Activated CD4-positive, CD25-positive, alpha-beta regulatory T cell treated with anti-CD3 and anti-CD28 coated beads, Interleukin-2, amount 50 U/mL, for 72 hours (primary cell): Measurements from ENCODE around the gene MBTPS1.

Source experiments
- DNase-seq: peaks from one replicate; pipeline ENCODE4 v3.0.0; 2021

The MBTPS1 gene

DNA sequence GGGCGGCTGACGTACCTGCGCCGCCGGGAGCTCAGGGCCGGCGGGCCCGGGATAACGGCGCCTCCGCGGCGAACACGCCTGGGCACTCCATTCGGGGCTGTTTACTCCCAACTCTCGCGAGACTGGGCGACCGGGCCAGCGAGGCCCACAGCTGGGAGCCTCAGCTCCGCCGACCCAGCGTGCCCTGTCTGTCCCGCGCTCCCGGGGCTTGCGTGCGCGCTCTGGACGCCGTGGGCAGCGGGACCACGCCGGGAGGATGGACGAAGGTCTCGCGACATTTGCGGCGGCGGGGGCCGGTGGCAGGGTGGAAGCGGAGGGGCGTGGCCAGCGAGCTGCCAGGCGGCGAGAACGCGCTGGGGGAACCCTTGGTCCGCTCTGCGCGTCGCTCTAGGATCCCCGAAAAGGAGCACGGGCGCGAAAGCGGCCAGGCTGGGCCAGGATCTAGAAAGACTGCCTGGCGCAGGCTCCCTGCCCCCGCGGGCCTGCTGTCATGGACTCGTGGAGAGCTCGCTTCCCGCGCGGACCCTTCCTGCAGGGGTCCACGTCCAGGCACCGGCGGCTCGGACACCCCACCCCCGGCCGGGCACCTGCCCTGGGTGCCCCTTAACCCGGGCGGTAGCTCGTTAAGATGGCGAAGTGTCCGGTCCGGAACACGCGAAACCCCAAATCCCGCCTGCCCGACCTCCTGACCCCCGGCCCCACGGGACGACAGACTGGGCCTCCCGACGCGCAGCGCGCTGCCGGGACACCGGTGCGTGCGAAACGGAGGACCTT is at the start of gene MBTPS1:
MBTPS1 (minus strand) TSS at position 223 of the 774 bp plus-strand sequence. CDS start 15,159 bp downstream, outside the sequence.
- DNase-seq, result peak; percentile 99

DNA sequence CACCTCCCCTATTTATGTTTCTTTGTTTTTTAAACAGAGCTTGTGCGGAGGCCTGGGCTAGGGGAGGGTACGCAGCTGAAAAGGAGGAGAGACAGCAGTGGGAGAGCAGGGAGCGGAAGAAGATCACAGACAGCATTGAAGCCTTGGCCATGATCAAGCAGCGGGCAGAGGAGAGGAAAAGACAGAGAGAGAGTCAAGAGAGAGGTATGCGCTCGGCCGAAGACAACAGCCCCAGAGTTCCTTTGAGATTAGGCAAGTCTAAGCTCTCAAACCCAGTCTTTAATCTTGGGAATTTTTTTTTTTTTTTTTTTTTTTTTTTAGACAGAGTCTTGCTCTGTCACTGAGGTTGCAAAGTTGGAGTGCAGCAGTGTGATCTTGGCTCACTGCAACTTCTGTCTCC is 49.0 kb upstream of the MBTPS1 start:
- no peak for DNase-seq

DNA sequence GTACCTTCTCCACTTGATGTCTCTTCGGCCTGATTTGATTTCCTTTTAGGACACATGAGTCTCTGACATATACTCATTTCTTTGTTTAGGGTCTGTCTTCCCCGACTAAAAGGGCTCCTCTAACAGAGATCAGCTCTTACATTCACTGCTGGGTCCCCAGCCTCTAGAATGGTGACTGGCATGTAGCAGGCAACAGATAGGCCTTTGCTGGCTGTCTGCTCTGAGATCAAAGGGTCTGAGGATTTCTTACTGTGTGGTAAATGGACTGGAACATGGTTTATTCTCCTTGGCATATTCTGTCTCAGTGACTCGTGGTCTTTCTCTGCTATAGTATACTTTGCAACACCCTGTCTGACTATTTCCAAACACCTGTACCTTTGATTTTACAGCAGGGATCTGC is 45.1 kb upstream of the MBTPS1 start:
- no peak for DNase-seq

DNA sequence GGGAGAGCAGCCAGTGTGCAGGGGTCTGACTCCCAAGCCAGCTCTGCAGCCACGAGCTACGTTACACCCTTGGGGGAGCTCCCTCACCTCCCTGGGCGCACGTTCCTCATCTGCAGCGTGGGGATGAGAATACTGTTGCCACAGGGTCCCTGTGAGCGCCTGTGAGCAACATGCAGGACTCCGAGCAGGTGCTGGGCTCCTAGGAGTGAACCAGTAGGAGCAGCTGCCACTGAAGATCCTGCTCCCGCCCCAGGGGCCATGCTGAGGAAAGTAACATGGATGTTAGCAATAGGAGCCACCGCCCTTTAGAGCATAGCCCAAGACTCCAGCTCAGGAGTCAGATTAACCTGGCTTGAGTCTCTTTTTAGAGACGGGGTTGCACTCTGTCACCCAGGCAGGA is 44.3 kb upstream of the MBTPS1 start:
- DNase-seq, result no peak

DNA sequence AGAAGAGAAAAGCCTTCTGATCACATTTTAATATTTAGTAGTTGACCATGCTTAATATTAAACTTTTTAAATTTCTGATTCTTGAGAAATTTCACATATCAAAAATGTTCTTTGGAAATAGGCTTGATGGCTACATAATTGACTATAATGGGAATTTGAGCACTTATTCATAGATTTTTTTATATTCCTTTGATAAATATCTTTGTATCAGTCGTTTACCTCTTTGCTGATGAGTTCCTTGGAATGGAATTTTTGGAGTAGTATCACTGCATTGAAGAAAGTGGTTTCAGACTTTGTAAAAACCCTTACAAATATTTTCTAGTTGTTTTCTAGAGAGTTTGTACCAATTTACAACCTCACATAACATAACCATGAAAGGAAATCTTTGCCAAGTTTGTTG is 43.1 kb upstream of the MBTPS1 start:
- DNase-seq, result no peak

DNA sequence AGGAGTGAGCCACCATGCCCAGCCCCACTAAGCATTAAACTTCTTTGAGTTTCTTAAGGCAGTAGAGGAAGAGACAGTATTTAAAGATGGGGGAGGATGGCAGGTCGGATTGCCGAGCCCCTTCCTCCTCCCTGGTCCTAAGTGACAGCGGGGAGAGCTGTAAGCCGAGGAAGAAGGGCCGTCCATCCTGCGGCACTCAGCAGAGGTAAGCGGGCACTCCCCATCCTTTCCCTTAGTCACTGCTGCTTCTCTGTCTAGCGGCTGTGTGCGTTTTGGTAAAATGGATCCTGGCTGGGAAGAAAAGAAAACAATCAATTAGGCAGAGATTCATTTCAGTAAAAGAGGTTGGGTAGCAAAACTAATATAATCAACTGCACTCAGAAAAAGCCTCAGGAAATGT is 42.3 kb upstream of the MBTPS1 start:
- DNase-seq, result no peak

DNA sequence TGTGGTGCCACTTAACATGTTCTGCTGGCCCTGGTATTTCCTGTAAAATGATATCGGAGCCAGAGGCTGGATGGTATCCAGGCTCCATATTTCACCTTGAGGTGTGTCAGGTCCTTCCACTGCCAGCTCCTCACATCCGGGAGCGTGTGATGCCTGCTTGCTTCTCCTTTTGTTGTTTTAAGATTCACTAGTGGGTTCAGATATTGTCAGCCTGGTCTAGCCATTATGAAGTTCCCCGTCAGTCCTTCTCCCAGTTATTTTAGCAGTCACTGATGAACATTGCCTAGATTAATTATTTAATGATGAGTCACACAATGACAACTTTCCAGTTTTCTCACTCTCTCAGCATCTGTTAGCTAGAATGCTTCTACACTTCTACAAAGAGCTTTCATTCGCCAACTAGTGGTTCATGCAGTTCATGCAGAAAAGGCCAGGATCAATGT is 39.6 kb upstream of the MBTPS1 start:
- no peak for DNase-seq

DNA sequence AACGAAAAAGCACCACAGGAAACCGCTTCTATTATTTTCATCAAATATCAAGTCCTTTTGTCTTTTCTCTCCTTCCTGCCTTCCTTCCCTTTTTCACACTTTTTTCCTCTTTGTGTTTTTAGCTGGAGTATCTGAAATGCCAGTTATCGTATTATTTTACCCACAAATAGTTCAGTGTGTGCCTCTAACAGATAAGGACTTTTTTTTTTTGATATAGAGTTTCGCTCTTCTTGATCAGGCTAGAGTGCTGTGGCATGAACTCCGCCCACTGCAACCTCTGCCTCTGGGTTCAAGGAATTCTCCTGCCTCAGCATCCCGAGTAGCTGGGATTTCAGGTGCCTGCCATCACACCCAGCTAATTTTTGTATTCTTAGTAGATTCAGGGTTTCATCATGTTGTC is 39.0 kb upstream of the MBTPS1 start:
- no peak for DNase-seq

DNA sequence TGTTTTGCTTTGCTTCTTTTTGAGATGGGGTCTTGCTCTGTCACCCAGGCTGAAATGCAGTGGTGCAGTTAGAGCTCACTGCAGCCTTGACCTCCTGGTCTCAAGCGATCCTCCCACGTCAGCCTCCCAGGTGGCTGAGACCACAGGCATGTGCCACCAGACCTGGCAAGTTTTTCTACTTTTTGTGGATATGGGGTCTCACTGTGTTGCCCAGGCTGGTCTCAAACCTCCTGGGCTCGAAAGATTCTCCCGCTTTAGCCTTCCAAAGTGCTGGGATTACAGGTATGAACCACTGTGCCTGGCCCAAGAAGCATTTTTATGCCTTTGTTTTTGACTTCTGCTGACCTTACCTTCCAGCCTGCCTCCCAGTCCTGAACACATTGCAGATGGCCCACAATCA is 38.5 kb upstream of the MBTPS1 start:
- no peak for DNase-seq

DNA sequence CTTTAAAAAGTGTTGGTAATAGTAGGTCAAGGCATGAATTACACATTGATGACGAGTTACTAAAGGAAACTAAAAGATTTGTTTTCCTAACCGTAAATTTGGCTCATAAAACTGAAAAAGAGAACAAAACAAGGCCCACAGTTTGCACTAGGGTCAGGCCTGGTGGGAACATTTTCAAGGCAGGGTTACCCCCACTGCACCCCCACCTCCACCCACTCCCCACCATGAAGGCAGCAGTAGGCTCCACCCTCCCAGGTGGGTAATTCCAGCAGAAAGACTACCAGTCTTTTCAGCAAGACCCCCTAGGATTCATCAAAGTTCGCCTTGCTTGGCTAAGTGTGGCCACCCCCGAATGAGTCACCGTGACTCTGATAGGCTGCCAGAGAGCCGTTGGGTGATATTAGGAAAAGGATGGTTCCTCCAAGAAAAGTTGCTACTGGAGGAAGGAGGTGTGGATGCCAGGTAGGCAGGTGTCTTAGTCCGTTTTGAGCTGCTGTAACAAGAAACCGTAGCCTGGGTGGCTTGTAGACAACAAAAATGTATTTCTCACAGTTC is 37.0 kb upstream of the MBTPS1 start:
- DNase-seq, result no peak

DNA sequence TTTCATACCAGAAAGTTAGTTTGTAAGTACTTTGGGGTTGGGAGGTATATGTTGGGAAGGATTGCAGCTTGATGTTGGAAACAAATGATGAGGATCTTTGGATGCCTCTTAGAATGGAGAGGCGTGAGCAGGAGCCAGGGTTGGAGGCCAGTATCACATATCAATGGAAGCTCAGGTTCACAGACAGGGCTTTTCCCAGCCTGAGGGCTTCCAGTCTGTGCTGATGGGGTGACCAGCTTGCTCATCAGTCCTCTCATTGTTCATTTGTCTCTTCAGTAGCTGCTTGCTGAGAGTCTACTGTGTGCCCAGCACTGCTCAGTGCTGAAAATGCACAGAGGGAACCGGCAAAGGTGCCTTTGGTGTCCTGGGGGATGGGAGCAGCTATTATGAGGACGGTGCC is 34.2 kb upstream of the MBTPS1 start:
- DNase-seq, result no peak

DNA sequence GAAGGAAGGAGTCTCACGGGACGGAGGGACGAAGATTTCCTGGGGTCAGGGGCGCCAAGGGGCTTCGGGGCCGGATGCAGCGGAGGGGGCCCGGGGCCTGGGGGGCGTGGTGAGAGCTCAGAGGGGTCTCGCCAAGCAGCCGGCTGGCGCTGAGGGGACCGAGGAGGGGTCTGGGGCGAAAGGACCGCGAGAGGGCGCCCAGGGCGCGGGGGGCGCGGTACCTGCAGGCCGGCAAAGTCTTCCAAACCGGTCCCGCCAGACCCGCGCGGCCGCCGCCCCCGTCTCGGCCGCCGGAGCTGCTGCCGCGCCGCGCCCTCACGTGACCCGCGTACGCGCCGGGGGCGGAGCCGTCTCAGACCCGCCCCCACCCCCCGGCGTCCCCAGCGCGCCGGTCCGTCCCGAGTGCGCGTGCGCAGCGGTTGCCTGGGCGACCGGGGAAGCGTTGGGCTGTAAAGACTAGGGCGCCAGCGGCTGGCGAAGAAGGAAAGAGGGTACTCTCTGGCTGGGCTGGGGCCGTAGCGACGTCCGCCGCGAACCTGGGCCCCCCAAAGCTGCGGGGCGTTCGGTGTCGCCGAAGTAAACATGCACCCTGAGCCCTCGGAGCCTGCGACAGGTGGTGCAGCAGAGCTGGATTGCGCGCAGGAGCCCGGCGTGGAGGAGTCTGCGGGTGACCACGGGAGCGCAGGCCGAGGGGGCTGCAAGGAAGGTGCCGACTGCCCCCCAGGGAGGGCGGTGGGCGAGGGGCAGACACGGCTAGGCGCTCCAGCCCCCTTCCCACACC is 28.3 kb upstream of the MBTPS1 start, which contains the start of the genes DNAAF1 and HSDL1:
DNAAF1 (plus strand) TSS at position 450 of the 781 bp plus-strand sequence; CDS start at position 583, 133 bp downstream.
HSDL1 (minus strand) TSS at position 319 of the 781 bp plus-strand sequence. CDS start 13,856 bp downstream, outside the sequence.
- peak; percentile 97 for DNase-seq

DNA sequence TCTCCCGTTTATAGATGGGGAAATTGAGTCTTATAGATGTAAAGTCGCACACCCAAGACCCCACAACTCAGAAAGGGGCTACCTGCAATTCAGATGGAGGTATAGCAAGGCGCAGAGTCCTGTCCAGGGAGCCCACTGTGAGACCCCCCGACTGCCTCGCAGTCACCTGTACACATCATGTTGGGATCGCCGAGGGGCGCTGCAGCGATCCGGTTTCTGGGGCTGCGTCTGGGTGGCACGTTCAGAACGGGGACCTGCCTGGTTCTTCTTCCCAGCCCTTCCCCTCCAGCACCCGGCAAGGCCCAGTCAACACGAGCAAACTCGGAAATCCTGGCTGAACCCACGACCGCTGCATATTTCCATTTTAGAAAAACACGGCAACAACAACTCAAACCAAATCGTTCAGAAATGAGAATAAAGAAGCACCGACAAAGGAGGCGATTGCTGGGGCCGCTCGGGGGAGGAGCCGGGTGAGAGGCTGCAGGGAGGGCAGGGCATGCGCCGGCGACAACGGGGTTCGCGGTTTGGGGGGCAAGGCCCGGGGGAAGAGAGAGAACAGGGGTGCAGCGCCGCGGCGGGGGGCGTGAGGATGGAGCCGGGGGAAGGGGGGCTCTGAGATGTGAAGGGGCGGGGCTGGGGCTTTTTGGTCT is 27.6 kb upstream of the MBTPS1 start:
- DNase-seq, result peak; percentile 59

DNA sequence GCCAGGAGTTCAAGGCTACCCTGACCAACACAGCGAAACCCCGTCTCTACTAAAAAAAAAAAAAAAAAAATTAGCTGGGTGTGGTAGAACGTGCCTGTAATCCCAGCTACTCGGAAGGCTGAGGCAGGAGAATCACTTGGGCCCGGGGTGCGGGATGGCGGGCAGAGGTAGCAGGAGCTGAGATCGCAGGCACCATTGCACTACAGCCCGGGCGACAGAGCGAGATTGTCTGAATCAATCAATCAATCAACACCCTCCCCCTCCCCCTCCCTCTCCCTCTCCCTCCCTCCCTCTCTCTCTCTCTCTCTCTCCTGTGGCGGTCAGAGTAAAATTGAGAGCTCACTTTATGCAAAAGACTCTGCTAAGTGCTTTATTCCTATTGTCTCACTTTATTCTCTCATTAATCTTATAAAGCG is 27.1 kb upstream of the MBTPS1 start:
- no peak for DNase-seq

DNA sequence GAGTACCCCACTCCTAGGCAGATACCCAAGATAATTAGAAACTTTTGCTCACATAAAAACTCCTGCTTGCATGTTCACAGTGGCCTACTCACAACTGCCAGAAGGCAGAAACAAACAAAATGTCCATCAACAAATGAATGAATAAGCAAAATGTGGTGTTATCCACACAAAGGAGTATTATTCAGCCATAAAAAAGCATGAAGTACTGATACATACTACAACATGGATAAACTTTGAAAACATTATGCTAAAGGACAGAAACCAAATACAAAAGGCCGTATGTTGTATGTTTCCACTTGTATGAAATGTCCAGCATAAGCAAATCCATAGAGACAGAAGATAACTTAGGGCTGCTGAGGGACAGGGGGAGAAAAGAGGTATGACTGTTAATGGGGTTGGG is 26.3 kb upstream of the MBTPS1 start:
- DNase-seq, result no peak

DNA sequence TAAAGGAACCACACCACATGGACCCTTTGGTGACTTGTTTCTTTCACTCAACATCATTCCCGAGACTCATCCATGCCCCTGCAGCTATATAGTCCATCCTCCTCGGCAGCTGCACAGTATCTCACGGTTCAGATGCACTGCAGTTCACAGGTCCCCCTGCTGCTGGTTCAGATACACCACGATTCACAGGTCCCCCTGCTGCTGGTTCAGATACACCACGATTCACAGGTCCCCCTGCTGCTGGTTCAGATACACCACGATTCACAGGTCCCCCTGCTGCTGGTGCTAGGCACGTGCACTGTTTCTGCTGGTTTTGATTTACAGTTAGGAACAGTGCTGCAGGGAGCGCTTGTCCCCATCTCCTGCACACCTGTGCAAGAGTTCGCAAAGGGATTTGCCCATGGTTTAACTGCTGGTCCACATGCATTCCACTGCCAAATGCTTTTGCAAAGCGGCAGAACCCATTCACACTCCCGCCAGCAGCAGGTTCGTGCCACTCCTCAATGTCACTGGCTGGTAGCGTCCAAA is 24.5 kb upstream of the MBTPS1 start:
- no peak for DNase-seq

DNA sequence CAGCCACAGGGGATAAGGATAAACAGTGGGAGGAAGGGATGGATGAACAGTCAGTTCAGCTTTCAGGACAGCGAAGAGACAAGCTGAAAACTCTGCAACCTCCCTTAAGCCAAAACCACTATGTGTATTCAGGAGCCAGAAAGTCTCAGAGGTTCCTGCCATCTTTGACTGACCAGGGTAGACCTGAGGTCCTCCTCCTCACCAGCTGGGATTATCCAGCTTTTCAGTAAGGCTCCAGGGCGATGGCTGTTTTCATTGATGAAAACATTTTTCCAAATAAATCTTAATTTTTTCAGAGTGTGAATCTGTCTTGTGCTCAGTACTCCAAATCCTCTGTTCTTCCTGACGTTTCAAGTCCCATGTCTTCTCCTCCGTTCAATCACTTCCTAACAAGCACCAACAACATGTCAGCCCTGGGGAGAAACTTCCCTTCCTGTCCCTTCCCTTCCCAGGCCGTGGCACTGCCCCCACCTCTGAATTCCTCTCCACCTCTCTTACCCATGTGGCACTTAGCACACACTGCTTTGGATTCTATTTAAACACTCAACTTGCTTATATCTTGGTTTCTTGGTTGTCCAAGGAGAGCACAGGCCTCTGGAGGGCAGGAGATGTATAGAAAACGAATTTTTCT is 23.0 kb upstream of the MBTPS1 start:
- DNase-seq, result no peak

DNA sequence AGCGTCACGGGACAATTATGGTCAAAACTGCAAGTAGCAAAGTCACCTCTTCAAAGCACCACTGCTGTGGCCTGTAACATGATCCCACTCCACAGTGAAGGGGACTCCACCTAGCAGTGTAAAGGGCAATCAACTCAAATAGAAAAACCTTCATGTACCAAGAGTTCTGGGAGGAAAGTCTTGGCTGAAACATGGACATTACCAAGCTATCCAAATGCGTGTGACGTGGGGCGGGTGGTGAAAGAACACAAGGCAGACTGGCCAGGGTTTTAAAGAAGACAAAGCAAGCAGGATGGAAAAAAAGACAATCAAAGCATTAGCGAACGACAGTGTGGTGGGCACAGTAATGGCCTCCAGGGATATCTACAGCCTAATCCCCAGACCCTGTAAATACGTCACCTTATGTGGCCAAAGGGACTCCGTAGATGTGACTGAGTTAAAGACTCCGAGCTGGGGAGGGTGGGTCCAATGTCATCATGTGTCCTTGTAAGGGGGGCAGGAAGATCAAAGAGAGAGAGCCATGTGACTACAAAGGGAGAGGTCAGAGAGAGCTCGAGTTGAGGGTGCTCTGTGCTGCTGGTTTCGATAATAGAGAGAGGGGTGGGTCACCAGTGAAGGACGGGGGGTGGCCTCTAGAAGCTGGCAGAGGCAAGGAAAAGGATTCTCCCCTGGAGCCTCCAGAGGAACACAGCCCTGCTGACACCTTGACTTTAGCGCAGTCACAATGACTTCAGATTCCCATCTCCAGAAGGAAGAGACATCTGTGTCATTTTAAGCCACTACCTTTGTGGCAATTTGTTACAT is 22.3 kb upstream of the MBTPS1 start:
- DNase-seq, result no peak

DNA sequence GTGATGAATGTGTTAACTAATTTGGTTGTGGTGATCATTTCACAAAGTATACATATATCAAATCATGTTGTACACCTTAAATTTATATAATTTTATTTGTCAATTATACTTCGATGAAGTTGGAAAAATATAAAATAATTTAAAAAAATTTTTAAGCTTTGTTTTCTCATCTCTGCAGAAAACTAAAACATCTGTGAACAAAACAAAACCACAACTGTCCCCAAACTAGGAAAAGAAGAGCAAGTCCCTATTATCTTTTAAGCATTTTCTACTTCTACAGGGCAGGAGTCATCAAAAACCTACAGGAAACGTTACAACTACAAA is 21.7 kb upstream of the MBTPS1 start:
- no peak for DNase-seq

DNA sequence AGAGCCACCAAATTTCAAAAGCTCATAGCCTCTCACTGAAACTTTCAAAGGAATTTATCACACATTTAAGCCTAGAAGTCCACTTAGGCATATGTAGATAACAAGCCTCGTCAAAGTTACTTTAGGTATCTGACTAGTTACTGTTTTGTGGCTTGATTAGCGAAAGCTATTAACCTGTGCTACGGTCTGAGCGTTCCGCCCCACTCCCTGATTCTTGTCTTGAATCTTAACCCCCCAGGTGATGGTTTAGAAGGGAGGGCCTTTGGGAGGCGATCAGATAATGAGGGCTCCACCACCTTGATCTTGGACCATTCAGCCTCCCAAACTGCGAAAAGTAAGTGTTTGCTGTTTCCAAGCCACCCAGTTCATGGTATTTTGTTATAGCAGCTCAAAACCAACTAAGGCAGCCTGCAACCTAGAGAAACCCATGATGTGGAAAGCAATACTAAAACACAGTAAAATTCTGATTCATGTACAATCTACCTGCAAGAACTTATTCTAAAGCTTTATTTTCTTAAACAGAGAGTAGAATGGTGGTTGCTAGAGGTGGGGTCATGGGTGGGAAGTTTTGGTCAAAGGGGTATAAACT is 21.1 kb upstream of the MBTPS1 start:
- DNase-seq, result no peak

DNA sequence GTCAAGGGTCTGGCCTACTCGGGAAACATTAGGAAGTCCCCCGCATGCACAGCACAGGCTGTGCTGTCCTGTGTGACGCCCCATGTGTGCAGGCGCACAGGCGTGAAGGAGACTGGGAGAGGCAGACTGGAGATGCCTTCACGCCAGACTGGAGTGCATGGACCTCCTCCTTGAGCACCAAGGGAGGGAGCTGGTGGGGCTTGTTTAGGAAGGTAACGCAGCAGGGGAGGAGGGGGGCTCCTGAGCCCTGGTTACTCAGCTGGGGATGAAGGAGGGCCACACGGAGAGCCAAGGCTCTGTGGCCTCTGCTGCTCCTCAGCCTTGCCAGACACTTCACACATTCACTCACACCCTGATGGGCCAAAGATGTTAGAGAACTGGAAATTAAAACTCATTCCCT is 20.5 kb upstream of the MBTPS1 start:
- no peak for DNase-seq
